DOHH2 (cell line): ENCODE results near the gene GATD1.

Experiments used
- H3F3A ChIP-seq: fragments of 200-600 bp; sonication (generic), shearing (Covaris generic); 2 replicates; pipeline ENCODE4 v1.6.0; 2016; ENCODE audit warnings: antibody characterized with exemption, mild to moderate bottlenecking; ENCODE audit not compliant: control insufficient read depth, insufficient read depth
- H3K27ac ChIP-seq: fragments of 200-600 bp; sonication (generic); 2 replicates; pipeline ENCODE4 v1.5.1; 2014; ENCODE audit warnings: low read depth, mild to moderate bottlenecking, low read length, moderate library complexity
- H3K27me3 ChIP-seq: fragments of 200-600 bp; sonication (generic); 2 replicates; pipeline ENCODE4 v1.6.1; 2014; ENCODE audit warnings: mild to moderate bottlenecking, low read length, mixed read lengths; ENCODE audit not compliant: control insufficient read depth
- H3K36me3 ChIP-seq: fragments of 200-600 bp; sonication (generic); 2 replicates; pipeline ENCODE4 v1.6.1; 2014; ENCODE audit warnings: mild to moderate bottlenecking, low read length, moderate library complexity, mixed read lengths; ENCODE audit not compliant: control insufficient read depth
- H3K4me1 ChIP-seq: fragments of 200-600 bp; sonication (generic); 2 replicates; pipeline ENCODE4 v1.6.1; 2014; ENCODE audit warnings: mild to moderate bottlenecking, low read length, mixed read lengths; ENCODE audit not compliant: control insufficient read depth
- H3K4me2 ChIP-seq: fragments of 200-600 bp; sonication (generic); 2 replicates; pipeline ENCODE4 v1.6.0; 2014; ENCODE audit warnings: mild to moderate bottlenecking, low read length, moderate library complexity
- H3K4me3 ChIP-seq: fragments of 200-600 bp; sonication (generic); 2 replicates; pipeline ENCODE4 v1.5.1; 2014; ENCODE audit warnings: mild to moderate bottlenecking, low read length, mixed read lengths
- H3K79me2 ChIP-seq: fragments of 200-600 bp; sonication (generic); 2 replicates; pipeline ENCODE4 v1.6.1; 2014; ENCODE audit warnings: mild to moderate bottlenecking, low read length, mixed read lengths; ENCODE audit not compliant: control insufficient read depth
- H3K9me2 ChIP-seq: fragments of 200-600 bp; sonication (generic); replicated peaks from 2 replicates; pipeline ENCODE4 v1.6.1; 2014; ENCODE audit warnings: mild to moderate bottlenecking, low read length, mixed read lengths; ENCODE audit not compliant: control insufficient read depth
- H3K9me3 ChIP-seq: fragments of 200-600 bp; sonication (generic); 2 replicates; pipeline ENCODE4 v1.6.1; 2014; ENCODE audit warnings: antibody characterized with exemption, low read length, mixed read lengths; ENCODE audit not compliant: control insufficient read depth, insufficient read depth
- H4K20me1 ChIP-seq: fragments of 200-600 bp; sonication (generic); 2 replicates; pipeline ENCODE4 v1.6.0; 2014; ENCODE audit warnings: low read depth, mild to moderate bottlenecking, antibody characterized with exemption, low read length, moderate library complexity; ENCODE audit not compliant: control insufficient read depth, insufficient read depth
- EZH2phosphoT487 ChIP-seq: fragments of 200-600 bp; sonication (generic); IDR thresholded peaks from 2 replicates; pipeline ENCODE4 v1.6.1; 2017; ENCODE audit warnings: borderline replicate concordance, mild to moderate bottlenecking, antibody characterized with exemption, low read length, moderate library complexity, mixed read lengths
- TF ChIP-seq, protein P1 (sequence below): fragments of 200-600 bp; sonication (generic); IDR thresholded peaks from one replicate; pipeline ENCODE4 v1.5.1; 2014; ENCODE audit warnings: antibody characterized with exemption, mild to moderate bottlenecking, low read depth, low read length; ENCODE audit not compliant: poor library complexity, severe bottlenecking

GATD1 gene

DNA sequence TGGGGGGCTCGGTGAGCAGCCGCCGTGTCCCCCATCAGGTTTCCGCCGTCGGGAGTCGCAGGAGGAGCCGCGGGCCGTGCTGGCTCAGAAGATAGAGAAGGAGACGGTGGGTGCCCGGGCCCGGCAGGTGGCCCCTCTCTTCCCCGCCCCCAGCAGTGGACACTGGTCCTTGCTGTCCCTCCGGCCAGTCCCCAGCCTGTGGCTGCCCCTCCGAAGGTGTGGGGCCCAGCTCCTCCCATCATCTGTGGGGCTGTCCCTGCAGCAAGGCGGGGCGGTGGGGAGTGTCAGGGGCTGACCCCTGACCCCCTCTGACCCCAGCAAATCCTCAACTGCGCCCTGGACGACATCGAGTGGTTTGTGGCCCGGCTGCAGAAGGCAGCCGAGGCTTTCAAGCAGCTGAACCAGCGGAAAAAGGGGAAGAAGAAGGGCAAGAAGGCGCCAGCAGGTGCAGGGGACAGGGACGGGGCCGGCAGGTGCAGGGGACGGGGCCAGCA, 56.0 kb downstream of the GATD1 start:
- H3K4me1 ChIP-seq: peaks cover 37% of the 10 kb centered on the region
- H4K20me1 ChIP-seq: peaks cover 7% of the 10 kb centered on the region; the same call in 1 of the 2 replicates
- no peaks in the 10 kb centered on the region for H3K9me3 ChIP-seq
- peaks cover 37% of the 10 kb centered on the region for H3K27me3 ChIP-seq
- peak overlapping the region; percentile 42 for H3K4me3 ChIP-seq
- peak overlapping the region; percentile 59 for H3K4me2 ChIP-seq
- H3K36me3 ChIP-seq: no peaks in the 10 kb centered on the region
- TF ChIP-seq, protein P1, sequence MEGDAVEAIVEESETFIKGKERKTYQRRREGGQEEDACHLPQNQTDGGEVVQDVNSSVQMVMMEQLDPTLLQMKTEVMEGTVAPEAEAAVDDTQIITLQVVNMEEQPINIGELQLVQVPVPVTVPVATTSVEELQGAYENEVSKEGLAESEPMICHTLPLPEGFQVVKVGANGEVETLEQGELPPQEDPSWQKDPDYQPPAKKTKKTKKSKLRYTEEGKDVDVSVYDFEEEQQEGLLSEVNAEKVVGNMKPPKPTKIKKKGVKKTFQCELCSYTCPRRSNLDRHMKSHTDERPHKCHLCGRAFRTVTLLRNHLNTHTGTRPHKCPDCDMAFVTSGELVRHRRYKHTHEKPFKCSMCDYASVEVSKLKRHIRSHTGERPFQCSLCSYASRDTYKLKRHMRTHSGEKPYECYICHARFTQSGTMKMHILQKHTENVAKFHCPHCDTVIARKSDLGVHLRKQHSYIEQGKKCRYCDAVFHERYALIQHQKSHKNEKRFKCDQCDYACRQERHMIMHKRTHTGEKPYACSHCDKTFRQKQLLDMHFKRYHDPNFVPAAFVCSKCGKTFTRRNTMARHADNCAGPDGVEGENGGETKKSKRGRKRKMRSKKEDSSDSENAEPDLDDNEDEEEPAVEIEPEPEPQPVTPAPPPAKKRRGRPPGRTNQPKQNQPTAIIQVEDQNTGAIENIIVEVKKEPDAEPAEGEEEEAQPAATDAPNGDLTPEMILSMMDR: no peak
- no peak for TF ChIP-seq EZH2phosphoT487
- peaks cover 4% of the 10 kb centered on the region; the same call in 1 of the 2 replicates for H3F3A ChIP-seq
- H3K79me2 ChIP-seq: no peaks in the 10 kb centered on the region
- H3K9me2 ChIP-seq: no peaks in the 10 kb centered on the region
- no peak overlapping the region for H3K27ac ChIP-seq

DNA sequence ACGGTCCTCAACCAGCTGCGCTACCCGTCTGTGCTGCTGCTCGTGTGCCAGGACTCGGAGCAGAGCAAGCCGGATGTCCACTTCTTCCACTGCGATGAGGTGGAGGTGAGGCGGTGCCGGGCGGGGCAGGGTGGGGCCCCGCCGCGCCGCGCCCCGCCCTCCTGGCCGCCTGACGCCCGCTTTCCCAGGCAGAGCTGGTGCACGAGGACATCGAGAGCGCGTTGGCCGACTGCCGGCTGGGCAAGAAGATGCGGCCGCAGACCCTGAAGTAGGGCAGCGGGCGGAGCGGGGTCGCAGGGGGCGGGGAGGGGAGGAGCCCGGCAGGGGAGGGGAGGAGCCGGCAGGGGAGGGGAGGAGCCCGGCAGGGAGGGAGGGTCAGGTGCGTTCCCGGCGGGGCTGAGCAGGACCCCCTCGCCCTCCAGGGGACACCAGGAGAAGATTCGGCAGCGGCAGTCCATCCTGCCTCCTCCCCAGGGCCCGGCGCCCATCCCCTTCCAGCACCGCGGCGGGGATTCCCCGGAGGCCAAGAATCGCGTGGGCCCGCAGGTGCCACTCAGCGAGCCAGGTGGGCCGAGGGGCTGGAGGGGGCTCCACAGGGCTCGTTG, 56.5 kb downstream of the GATD1 start:
- peak overlapping the region; percentile 59 for H3K4me2 ChIP-seq

DNA sequence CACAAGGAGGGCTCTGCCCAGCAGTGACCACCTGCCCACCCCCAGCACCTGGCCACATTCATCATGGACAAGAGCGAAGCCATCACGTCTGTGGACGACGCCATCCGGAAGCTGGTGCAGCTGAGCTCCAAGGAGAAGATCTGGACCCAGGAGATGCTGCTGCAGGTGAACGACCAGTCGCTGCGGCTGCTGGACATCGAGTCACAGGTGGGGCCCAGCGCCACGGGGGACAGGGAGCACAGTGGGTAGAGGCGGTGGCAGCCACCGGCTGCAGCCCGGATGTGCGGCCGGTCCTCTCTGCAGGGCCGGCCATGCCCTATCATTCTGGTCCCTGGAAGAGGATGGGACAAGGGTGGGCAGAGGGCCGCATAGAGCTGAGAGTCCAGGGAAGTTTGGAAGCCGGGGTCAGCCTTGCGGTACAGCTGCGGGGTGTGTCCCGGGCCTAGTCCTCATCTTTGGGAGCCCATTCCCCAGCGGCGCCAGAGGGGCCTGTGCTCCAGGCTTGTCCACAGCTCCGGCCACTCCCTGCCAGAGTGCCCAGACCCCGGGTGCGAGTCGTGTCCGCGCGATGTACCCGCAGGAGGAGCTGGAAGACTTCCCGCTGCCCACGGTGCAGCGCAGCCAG, 57.2 kb downstream of the GATD1 start:
- H3K4me3 ChIP-seq: peak overlapping the region; percentile 19; the same call in 1 of the 2 replicates
- H3K9me2 ChIP-seq: no peaks in the 10 kb centered on the region
- H3K27me3 ChIP-seq: peaks cover 28% of the 10 kb centered on the region
- H3K4me1 ChIP-seq: peaks cover 26% of the 10 kb centered on the region
- H3K27ac ChIP-seq: no peak overlapping the region
- H3K36me3 ChIP-seq: no peaks in the 10 kb centered on the region
- H3K79me2 ChIP-seq: no peaks in the 10 kb centered on the region
- H3K9me3 ChIP-seq: no peaks in the 10 kb centered on the region
- TF ChIP-seq EZH2phosphoT487: no peak
- TF ChIP-seq, protein P1: no peak
- peaks cover 4% of the 10 kb centered on the region; the same call in 1 of the 2 replicates for H3F3A ChIP-seq
- peaks cover 7% of the 10 kb centered on the region; the same call in 1 of the 2 replicates for H4K20me1 ChIP-seq
- H3K4me2 ChIP-seq: peak overlapping the region; percentile 59; the same call in 1 of the 2 replicates

More for the DNA sequence above, 56.5 kb downstream of the GATD1 start:
- H3K79me2 ChIP-seq: no peaks in the 10 kb centered on the region
- no peaks in the 10 kb centered on the region for H3K9me2 ChIP-seq
- no peak overlapping the region for H3K27ac ChIP-seq
- TF ChIP-seq, protein P1: no peak
- no peak for TF ChIP-seq EZH2phosphoT487
- no peaks in the 10 kb centered on the region for H3K9me3 ChIP-seq
- H3K36me3 ChIP-seq: no peaks in the 10 kb centered on the region
- H3F3A ChIP-seq: peaks cover 4% of the 10 kb centered on the region; the same call in 1 of the 2 replicates
- H3K4me3 ChIP-seq: peak overlapping the region; percentile 42
- H4K20me1 ChIP-seq: peaks cover 7% of the 10 kb centered on the region; the same call in 1 of the 2 replicates
- H3K4me1 ChIP-seq: peaks cover 32% of the 10 kb centered on the region
- H3K27me3 ChIP-seq: peaks cover 34% of the 10 kb centered on the region
